HepG2 (cell line): Measurements from ENCODE around the gene C21orf58. TPM values are rescaled to one million over a fixed set of nuclear protein-coding genes. Genes with fewer than 3 reads are reported as not detected.

Source experiments
- ATAC-seq: fragments of 200-7000 bp; cut with Tn5 transposase; 3 replicates; pipeline ENCODE4 v1.9.1; 2020; ENCODE audit warnings: mild to moderate bottlenecking, moderate library complexity
- BruUV-seq: library from RNA; stranded (reverse); fragments of 400-500 nt; replicated peaks from 2 replicates; lab custom pipeline; 2021; lab: Mats Ljungman, UMichigan
- CTCF ChIA-PET: fragments of 300-600 bp; formaldehyde crosslinking; extraction: SDS; loops from one replicate; lab custom pipeline; 2021; ENCODE audit warnings: low total read pairs, inconsistent platforms, low intra/inter-chr PET ratio; lab: Yijun Ruan, JAX
- POLR2A ChIA-PET: fragments of 350-600 bp; sonication (Branson Sonifier 250); formaldehyde crosslinking; loops from one replicate; lab custom pipeline; 2020; ENCODE audit warnings: antibody characterized with exemption, inconsistent platforms; lab: Yijun Ruan, JAX
- DNase-seq: peaks from one replicate; pipeline ENCODE4 v3.0.0-alpha.2; 2015; ENCODE audit warnings: low spot score
- FAIRE-seq: peaks from 3 replicates; lab custom pipeline; 2011; peaks lifted over from hg19 to GRCh38; lab: Jason Lieb, UNC
- H2AFZ ChIP-seq: one replicate; pipeline ENCODE4 v1.6.1; 2011; ENCODE audit warnings: low read length, inconsistent platforms
- H3K27ac ChIP-seq: fragments of 300-600 bp; 3 replicates; pipeline ENCODE4 v1.8.0; 2011; ENCODE audit warnings: mixed run types, mild to moderate bottlenecking, mixed read lengths, low read length, inconsistent platforms; ENCODE audit not compliant: insufficient read depth; ENCODE audit errors: extremely low read length
- H3K27me3 ChIP-seq, 2 experiments: fragments of 200-600 bp in 1 of 2; 2 replicates in 1 of 2; 3 replicates in 1 of 2; pipeline versions ENCODE4 v1.6.0 to v1.8.0; 2011; ENCODE audit warnings: low read length in 2 of 2, mild to moderate bottlenecking in 2 of 2, moderate library complexity in 2 of 2, inconsistent platforms in 1 of 2; ENCODE audit not compliant: insufficient read depth in 2 of 2, control insufficient read depth in 1 of 2
- H3K36me3 ChIP-seq, 2 experiments: fragments of 200-600 bp in 1 of 2; replicated peaks in 1 of 2; 2 replicates in 1 of 2; 3 replicates in 1 of 2; pipeline versions ENCODE4 v1.5.1 to v1.8.0; 2011; ENCODE audit warnings: low read length in 2 of 2, inconsistent platforms in 1 of 2; ENCODE audit not compliant: insufficient read depth in 2 of 2, control insufficient read depth in 1 of 2
- H3K4me1 ChIP-seq: 2 replicates; pipeline ENCODE4 v1.5.1; 2012; ENCODE audit warnings: low read length, inconsistent platforms; ENCODE audit not compliant: insufficient read depth
- H3K4me2 ChIP-seq: 2 replicates; pipeline ENCODE4 v1.6.0; 2011; ENCODE audit warnings: low read depth, low read length, inconsistent platforms
- H3K4me3 ChIP-seq, 3 experiments: fragments of 200-600 bp in 1 of 3; sonication (generic), shearing (Covaris generic) in 1 of 3; replicated peaks in 1 of 3; 2 replicates each; pipeline ENCODE4 v1.5.1; 2011 to 2016; ENCODE audit warnings: low read length in 3 of 3, inconsistent platforms in 2 of 3, low read depth in 2 of 3, mild to moderate bottlenecking in 2 of 3, control low read depth in 1 of 3, mixed read lengths in 1 of 3; ENCODE audit not compliant: insufficient read depth in 1 of 3
- H3K79me2 ChIP-seq: one replicate; pipeline ENCODE4 v1.6.1; 2011; ENCODE audit warnings: low read length, inconsistent platforms; ENCODE audit not compliant: insufficient read depth
- H3K9ac ChIP-seq: 2 replicates; pipeline ENCODE4 v1.6.0; 2011; ENCODE audit warnings: mild to moderate bottlenecking, low read depth, low read length, inconsistent platforms; ENCODE audit not compliant: insufficient read depth
- H3K9me3 ChIP-seq: 2 replicates; pipeline ENCODE4 v1.5.1; 2012; ENCODE audit warnings: mild to moderate bottlenecking, low read length
- H4K20me1 ChIP-seq: 2 replicates; pipeline ENCODE4 v1.6.0; 2011; ENCODE audit warnings: inconsistent platforms, mild to moderate bottlenecking, low read length, moderate library complexity; ENCODE audit not compliant: insufficient read depth
- ADNP ChIP-seq: sonication (generic); formaldehyde crosslinking; IDR thresholded peaks from 2 replicates; pipeline ENCODE4 v1.4.0; 2020; ENCODE audit warnings: missing genetic modification reagents
- CBFB ChIP-seq: sonication (generic); formaldehyde crosslinking; IDR thresholded peaks from 2 replicates; pipeline ENCODE4 v1.4.0; 2020; ENCODE audit warnings: missing genetic modification reagents
- DMAP1 ChIP-seq: IDR thresholded peaks from 2 replicates; pipeline ENCODE4 v1.6.1; 2016
- FOXA3 ChIP-seq: IDR thresholded peaks from 2 replicates; pipeline ENCODE4 v1.6.1; 2016; ENCODE audit warnings: missing genetic modification reagents, missing compliant biosample characterization
- HNF1B ChIP-seq: sonication (generic); formaldehyde crosslinking; IDR thresholded peaks from 2 replicates; pipeline ENCODE4 v1.5.1; 2020; ENCODE audit warnings: mild to moderate bottlenecking, moderate library complexity, missing genetic modification reagents
- KLF6 ChIP-seq: IDR thresholded peaks from 2 replicates; pipeline ENCODE4 v1.8.0; 2016; ENCODE audit warnings: missing biosample characterization, missing genetic modification reagents
- NR2F1 ChIP-seq, 2 experiments: fragments of 450-650 bp in 1 of 2; formaldehyde crosslinking in 1 of 2; IDR thresholded peaks; 2 replicates each; pipeline versions ENCODE4 v1.5.0 to v1.6.1; 2016 to 2020; ENCODE audit warnings: mild to moderate bottlenecking in 1 of 2, missing compliant biosample characterization in 1 of 2, missing genetic modification reagents in 1 of 2, moderate library complexity in 1 of 2
- SIN3B ChIP-seq: fragments of 150-350 bp; IDR thresholded peaks from 2 replicates; pipeline ENCODE4 v1.6.1; 2014; ENCODE audit warnings: low read length
- TEAD2 ChIP-seq: sonication (generic); formaldehyde crosslinking; IDR thresholded peaks from 2 replicates; pipeline ENCODE4 v1.9.0; 2021; ENCODE audit warnings: missing genetic modification reagents
- ZNF354B ChIP-seq: sonication (generic); formaldehyde crosslinking; IDR thresholded peaks from 2 replicates; pipeline ENCODE4 v1.8.0; 2022; ENCODE audit warnings: mild to moderate bottlenecking, missing genetic modification reagents
- WGBS: methylation state at CpG from one replicate; pipeline ENCODE4 v1.1.6; 2017; ENCODE audit warnings: low lambda C conversion rate; 5-methylcytosine and 5-hydroxymethylcytosine counted together
- in situ Hi-C: cut with HindIII; loops from 2 replicates; pipeline ENCODE4 v1.10.0; 2017; ENCODE audit warnings: low pct_unique_long_range_greater_than_20kb; ENCODE audit not compliant: extremely low pct_ligation_motif_present
- intact Hi-C: fragments of 100-400 bp; cut with micrococcal nuclease; formaldehyde crosslinking; loops from one replicate; pipeline ENCODE4 v1.10.0; 2022; ENCODE audit not compliant: unreplicated experiment
- polyA plus RNA-seq, 8 experiments: library from polyadenylated mRNA; depleted of rRNA in 3 of 8; stranded (reverse) in 7 of 8; unstranded in 1 of 8; fragments of >200 nt; fragmentation: Illumina TruSeq in 4 of 8; extraction: Trizol in 4 of 8; gene quantifications; 2 replicates each; pipeline versions ENCODE4 v1.2.1 to v1.2.3, GENCODE V29; 2011 to 2016; ENCODE audit warnings: low read depth in 4 of 8, missing spikeins in 1 of 8, mixed read lengths in 1 of 8; ENCODE audit not compliant: insufficient read depth in 1 of 8
- total RNA-seq, 5 experiments: library from RNA; depleted of rRNA; stranded (reverse); fragments of >200 nt; fragmentation: Illumina TruSeq; extraction: Trizol; gene quantifications; 2 replicates each; pipeline ENCODE4 v1.2.3, GENCODE V29; 2016; ENCODE audit warnings: low read depth in 1 of 5

C21orf58 gene
- total and polyA plus RNA-seq, 2 of the 13 experiments (the other 11 are each of a cell fraction or from before 2014, with no cell fraction given), result 3.5 to 6.8 TPM

- no peak for DNase-seq
- ATAC-seq, result no peak
- Histone ChIP-seq H3K9ac (no peak overlapping the region), H2AFZ (no peak overlapping the region), H3K79me2 (no peaks in the 10 kb centered on the region), H4K20me1 (no peaks in the 10 kb centered on the region), H3K27me3 (no peaks in the 10 kb centered on the region; a peak in 1 of 5 replicates)
- in situ Hi-C loops, result no loop called here
- CTCF ChIA-PET, result no interaction called here
- 98% methylated on average over 8 of the region's 13 CpGs for WGBS
- POLR2A ChIA-PET, result no interaction called here
- no peak for FAIRE-seq
- TF ChIP-seq TEAD2 (CRISPR knock-in tag), result no peak
- TF ChIP-seq HNF1B (CRISPR knock-in tag), result no peak
- TF ChIP-seq SIN3B, result no peak
- no peak for TF ChIP-seq DMAP1 (CRISPR knock-in tag)
- no peak for TF ChIP-seq CBFB (CRISPR knock-in tag)
- no peak for TF ChIP-seq NR2F1 (CRISPR knock-in tag; IDR thresholded peaks at IDR 0.05)
- TF ChIP-seq ADNP, result no peak
- TF ChIP-seq ZNF354B (CRISPR knock-in tag), result no peak
- TF ChIP-seq FOXA3, result no peak
- no peak for TF ChIP-seq KLF6
- TF ChIP-seq, all 625 proteins: peak for 0
- H3K9me3 ChIP-seq, result no peaks in the 10 kb centered on the region
- H3K27ac ChIP-seq, result no peak overlapping the region
- no peak overlapping the region for H3K4me3 ChIP-seq
- H3K4me2 ChIP-seq, result no peak overlapping the region
- intact Hi-C loops, result no loop called here
- H3K36me3 ChIP-seq, result peaks cover 33 to 52% of the 10 kb centered on the region in 2 experiments
- no TSS peak for BruUV-seq
- H3K4me1 ChIP-seq, result no peaks in the 10 kb centered on the region
Measured at GRCh38 chr21:46356005-46356338, 32.3 kb upstream of the C21orf58 start.
